ENCODE data around the gene SGF29.
"Not testable (repeated sequence)": the region's sequence is repeated elsewhere in the genome, so short reads cannot be mapped to it uniquely, and the experiment has no call there.

The SGF29 gene

GRCh38 chr16:28532940-28533647, 20.6 kb upstream of the SGF29 start:
- no peak for DNase-seq (ENCODE audit: low spot score)

- no peak for DNase-seq (ENCODE audit: low spot score)
Measured at GRCh38 chr16:28534542-28535373, 19.0 kb upstream of the SGF29 start.

DNA sequence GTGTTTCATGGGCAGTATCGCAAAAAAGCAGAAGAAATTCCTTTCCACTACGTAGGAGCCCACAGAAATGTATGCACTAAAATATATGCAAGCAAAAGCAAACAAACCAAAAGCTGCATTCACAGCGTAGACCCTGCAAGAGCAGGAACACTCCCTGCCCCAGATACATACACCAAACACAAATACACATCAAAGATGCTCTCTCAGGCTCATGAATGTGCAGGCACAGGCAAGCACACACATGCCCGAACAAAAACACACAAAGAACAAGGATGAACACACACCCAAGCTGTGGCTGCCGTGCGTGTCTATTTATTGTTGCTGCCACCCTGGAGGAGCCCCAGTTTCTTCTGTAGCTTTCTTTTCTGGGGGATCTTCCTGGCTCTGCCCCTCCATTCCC, 16.6 kb upstream of the SGF29 start:
- DNase-seq (ENCODE audit: low spot score): no peak

DNA sequence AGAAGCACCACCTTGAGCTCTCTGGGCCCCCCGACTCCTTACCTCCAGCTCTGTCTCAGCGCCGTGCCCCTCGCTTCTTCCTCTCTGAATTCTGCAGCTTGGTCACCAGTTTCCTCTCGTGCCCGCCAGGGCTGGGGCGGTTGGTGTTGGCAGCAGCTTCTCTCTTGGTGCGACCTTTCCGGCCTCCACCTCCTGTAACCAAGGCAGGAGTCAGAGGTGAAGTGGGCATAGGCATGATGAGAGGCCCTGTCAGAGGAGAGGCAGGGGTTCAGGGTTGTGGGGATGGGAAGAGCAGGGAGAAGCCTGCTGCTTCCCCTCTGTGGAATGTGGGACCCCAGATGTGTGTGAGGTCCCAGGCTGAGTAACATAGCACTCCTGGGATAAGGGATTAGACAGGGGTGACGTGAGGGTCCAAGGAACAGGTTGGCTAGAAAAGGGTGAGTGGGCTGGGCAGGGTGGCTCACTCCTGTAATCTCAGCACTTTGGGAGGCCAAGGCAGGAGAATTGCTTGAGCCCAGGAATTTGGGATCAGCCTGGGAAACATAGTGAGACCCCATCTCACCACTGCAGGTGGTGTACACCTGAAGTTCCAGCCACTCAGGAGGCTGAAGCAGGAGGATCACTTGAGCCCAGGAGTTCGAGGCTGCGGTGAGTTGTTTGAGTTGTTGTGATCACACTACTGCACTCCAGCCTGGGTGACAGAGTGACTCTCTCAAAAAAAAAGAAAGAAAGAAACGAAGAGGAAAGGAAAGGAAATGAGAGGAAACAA, 15.6 kb upstream of the SGF29 start:
- no peak for DNase-seq (ENCODE audit: low spot score)

GRCh38 chr16:28538733-28539596, 14.8 kb upstream of the SGF29 start, which contains the start of gene NUPR1:
TSS of gene NUPR1 (minus strand) at chr16:28538974. CDS start at chr16:28538907, 67 bp downstream.
- DNase-seq (ENCODE audit: low spot score): no peak

GRCh38 chr16:28540346-28540745, 13.4 kb upstream of the SGF29 start:
- no peak for DNase-seq (ENCODE audit: low spot score)

- no peak for DNase-seq (ENCODE audit: low spot score)
Measured at GRCh38 chr16:28542646-28543045, 11.1 kb upstream of the SGF29 start.

GRCh38 chr16:28543072-28543471, 10.6 kb upstream of the SGF29 start:
- DNase-seq (ENCODE audit: low spot score): no peak

- DNase-seq (ENCODE audit: low spot score): no peak
Measured at GRCh38 chr16:28544998-28545397, 8.7 kb upstream of the SGF29 start.

GRCh38 chr16:28545964-28546363, 7.8 kb upstream of the SGF29 start:
- DNase-seq (ENCODE audit: low spot score): not testable (repeated sequence)

- no peak for DNase-seq (ENCODE audit: low spot score)
Measured at GRCh38 chr16:28546626-28547025, 7.1 kb upstream of the SGF29 start.

GRCh38 chr16:28548306-28548802, 5.4 kb upstream of the SGF29 start:
- no peak for DNase-seq (ENCODE audit: low spot score)

- DNase-seq (ENCODE audit: low spot score): no peak
Measured at GRCh38 chr16:28549301-28549899, 4.3 kb upstream of the SGF29 start.

- no peak for DNase-seq (ENCODE audit: low spot score)
Measured at GRCh38 chr16:28554634-28555423, 1.1 kb downstream of the SGF29 start.

- no peak for DNase-seq (ENCODE audit: low spot score)
Measured at GRCh38 chr16:28555561-28555960, 1.8 kb downstream of the SGF29 start.

- DNase-seq (ENCODE audit: low spot score): no peak
Measured at GRCh38 chr16:28556914-28557320, 3.2 kb downstream of the SGF29 start.

DNA sequence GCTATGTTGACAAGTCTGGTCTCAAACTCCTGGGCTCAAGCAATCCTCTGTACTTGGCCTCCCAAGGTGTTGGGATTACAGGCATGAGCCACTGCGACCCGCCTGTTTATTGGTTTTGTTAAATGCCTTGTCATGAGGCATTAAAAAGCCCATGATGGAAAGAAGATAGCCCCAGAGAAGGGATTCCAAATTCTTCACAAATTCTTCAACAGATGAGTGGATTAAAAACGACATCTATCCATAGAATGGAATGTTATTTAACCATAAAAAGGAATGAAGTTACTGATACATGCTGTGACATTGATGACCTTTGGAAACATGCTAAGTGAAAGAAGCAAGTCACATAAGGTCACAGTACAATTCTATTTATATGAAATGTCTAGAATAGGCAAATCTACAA, 4.7 kb downstream of the SGF29 start:
- no peak for DNase-seq (ENCODE audit: low spot score)

GRCh38 chr16:28561557-28562187, 8.0 kb downstream of the SGF29 start:
- DNase-seq (ENCODE audit: low spot score): no peak

- DNase-seq (ENCODE audit: low spot score): no peak
Measured at GRCh38 chr16:28562199-28562598, 8.5 kb downstream of the SGF29 start.

- no peak for DNase-seq (ENCODE audit: low spot score)
Measured at GRCh38 chr16:28563218-28563617, 9.5 kb downstream of the SGF29 start.

Data from ecto neural progenitor cell (in vitro differentiated cells).